22Rv1 (cell line): Measurements from ENCODE around the gene VPS29.

Experiments used
- ZFX ChIP-seq: fragments of 450-650 bp; IDR thresholded peaks from 2 replicates; pipeline ENCODE4 v1.6.1; 2017; ENCODE audit warnings: antibody characterized with exemption, borderline replicate concordance
- TF ChIP-seq, protein P1 (sequence below): fragments of 450-650 bp; IDR thresholded peaks from 2 replicates; pipeline ENCODE4 v1.5.1; 2017; ENCODE audit warnings: mild to moderate bottlenecking

GRCh38 chr12:110475426-110475825, 26.5 kb downstream of the VPS29 start:
- TF ChIP-seq, protein P1, sequence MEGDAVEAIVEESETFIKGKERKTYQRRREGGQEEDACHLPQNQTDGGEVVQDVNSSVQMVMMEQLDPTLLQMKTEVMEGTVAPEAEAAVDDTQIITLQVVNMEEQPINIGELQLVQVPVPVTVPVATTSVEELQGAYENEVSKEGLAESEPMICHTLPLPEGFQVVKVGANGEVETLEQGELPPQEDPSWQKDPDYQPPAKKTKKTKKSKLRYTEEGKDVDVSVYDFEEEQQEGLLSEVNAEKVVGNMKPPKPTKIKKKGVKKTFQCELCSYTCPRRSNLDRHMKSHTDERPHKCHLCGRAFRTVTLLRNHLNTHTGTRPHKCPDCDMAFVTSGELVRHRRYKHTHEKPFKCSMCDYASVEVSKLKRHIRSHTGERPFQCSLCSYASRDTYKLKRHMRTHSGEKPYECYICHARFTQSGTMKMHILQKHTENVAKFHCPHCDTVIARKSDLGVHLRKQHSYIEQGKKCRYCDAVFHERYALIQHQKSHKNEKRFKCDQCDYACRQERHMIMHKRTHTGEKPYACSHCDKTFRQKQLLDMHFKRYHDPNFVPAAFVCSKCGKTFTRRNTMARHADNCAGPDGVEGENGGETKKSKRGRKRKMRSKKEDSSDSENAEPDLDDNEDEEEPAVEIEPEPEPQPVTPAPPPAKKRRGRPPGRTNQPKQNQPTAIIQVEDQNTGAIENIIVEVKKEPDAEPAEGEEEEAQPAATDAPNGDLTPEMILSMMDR, result no peak
- no peak for TF ChIP-seq ZFX
